Measurements from ENCODE around the gene UBAP2L.
A peak's percentile ranks its signal among the peaks of the same experiment; 100 is the strongest.
"Not testable (repeated sequence)": the region's sequence is repeated elsewhere in the genome, so short reads cannot be mapped to it uniquely, and the experiment has no call there.

Gene UBAP2L

GRCh38 chr1:154240294-154240833 is 19.6 kb downstream of the UBAP2L start:
- no peak for DNase-seq (ENCODE audit: low read depth in 4 of 4, low spot score in 1 of 4)

- DNase-seq (ENCODE audit: low read depth in 4 of 4, low spot score in 1 of 4): no peak
Observed at GRCh38 chr1:154241703-154242351, 21.1 kb downstream of the UBAP2L start.

- DNase-seq (ENCODE audit: low read depth in 4 of 4, low spot score in 1 of 4): no peak
Observed at GRCh38 chr1:154253671-154254070, 32.9 kb downstream of the UBAP2L start.

DNA sequence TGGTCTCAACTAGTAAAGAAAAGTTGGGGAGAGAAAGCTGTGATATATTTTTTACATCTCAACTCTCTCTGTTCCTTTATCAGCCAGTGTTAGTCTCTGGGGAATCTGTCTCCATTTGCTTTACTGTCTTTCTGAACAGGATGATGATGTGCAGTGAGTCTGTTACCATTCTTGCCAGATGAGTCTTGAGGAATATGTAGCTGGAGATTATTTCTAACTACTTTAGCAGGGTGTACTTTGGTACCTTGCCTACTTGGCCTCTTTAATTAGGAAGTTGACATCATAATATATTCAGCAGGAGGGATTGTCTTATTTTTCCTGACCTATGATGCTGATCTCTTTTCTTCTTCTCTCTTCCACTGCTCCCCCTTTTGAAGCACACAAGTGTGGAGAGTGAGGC is 35.9 kb downstream of the UBAP2L start:
- no peak for DNase-seq (ENCODE audit: low read depth in 4 of 4, low spot score in 1 of 4)

GRCh38 chr1:154258784-154259183 is 38.0 kb downstream of the UBAP2L start:
- DNase-seq (ENCODE audit: low read depth in 4 of 4, low spot score in 1 of 4): no peak

GRCh38 chr1:154260127-154260526 is 39.4 kb downstream of the UBAP2L start:
- DNase-seq (ENCODE audit: low read depth in 4 of 4, low spot score in 1 of 4): no peak

DNA sequence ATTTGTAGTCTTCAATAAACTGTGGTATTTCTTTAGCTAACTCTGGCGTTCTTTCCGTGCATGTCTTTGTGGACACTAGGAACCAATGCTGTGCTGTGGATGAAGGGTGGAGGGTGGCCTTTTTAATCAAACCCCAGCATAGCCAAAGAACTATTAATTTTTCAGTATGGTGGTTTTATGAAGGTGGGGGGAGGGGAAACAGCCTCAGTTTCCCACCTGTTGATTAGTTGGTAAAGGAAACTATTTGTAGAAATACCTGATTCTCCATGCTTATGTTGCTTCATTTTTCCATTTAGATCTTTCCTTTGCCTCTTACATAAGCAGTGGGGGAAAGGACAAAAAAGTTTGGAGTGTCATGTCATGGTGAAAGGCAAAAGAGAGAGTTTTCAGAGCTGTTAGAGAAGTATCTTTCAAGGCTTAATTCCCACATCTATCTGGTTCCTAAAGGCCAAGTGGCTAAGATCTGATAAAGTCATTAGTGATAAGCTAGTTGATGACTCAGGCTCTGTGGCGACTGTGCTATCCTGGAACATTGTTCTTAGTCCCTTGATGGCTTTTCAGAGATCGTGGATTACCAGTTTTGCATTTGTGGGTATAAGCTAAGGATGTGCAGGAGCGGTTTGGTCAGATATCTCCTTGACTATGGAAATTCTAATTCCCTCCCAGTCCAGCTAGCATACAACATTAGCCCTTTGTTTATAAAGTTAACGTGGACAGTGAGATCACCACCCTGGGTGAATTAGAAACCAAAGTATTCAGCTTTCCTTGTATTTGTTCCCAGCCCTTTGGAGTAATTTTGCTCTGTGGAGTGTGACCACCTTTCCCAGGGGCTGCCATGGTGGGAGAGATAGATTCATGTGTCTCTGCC is 42.9 kb downstream of the UBAP2L start:
- DNase-seq (ENCODE audit: low read depth in 4 of 4, low spot score in 1 of 4): no peak

DNA sequence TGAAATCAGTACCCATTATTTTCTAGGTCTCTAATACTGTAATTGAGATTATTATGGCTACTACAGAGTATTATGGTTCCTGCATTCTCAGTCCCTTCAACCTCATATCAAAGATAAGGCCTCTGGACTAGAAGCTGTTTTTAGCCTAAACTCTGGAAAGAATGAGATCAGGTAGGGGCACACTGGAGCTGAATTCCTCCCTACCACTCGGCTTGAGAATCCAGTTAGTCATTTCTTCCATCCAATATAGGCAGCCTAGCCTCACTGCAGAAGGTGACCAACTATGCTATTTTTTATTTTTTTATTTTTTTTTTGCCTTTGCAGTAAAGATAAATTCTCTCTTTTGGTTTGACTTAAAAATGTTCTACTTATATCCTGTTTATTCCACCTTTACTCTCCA is 43.7 kb downstream of the UBAP2L start:
- DNase-seq (ENCODE audit: low read depth in 4 of 4, low spot score in 1 of 4): no peak

- no peak for DNase-seq (ENCODE audit: low read depth in 4 of 4, low spot score in 1 of 4)
Observed at GRCh38 chr1:154265586-154265985, 44.8 kb downstream of the UBAP2L start.

DNA sequence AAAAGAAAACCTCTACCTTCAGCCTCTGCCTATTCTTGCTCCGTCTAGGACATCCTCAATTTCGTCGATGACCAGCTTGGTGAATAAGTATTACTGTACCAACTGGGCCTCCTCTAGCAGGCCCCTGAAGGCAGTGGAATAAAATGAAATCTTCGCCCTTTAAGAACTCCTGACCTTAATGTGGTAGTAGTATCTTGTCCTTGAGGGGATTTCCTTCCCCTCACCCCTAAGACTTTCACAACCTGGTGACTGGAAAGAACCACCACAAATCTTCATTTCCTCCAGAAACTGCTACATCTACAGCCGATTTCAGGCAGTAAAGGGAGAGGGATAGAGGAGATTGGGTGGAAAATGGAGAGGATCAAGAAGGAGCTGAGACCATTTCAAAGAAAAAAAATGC is 50.1 kb downstream of the UBAP2L start:
- no peak for DNase-seq (ENCODE audit: low read depth in 4 of 4, low spot score in 1 of 4)

- DNase-seq (ENCODE audit: low read depth in 4 of 4, low spot score in 1 of 4): peak; percentile 91 to 96 (median 93)
Observed at GRCh38 chr1:154272217-154272998, 51.7 kb downstream of the UBAP2L start, which contains the start of gene HAX1. HAX1 (plus strand) TSS chr1:154272629; CDS start chr1:154272724, 95 bp downstream.

GRCh38 chr1:154272999-154273563 is 52.3 kb downstream of the UBAP2L start:
- no peak for DNase-seq (ENCODE audit: low read depth in 4 of 4, low spot score in 1 of 4)

- peak in 2 of 4 experiments; percentile 9 to 21 for DNase-seq (ENCODE audit: low read depth in 4 of 4, low spot score in 1 of 4)
Observed at GRCh38 chr1:154276797-154277196, 56.0 kb downstream of the UBAP2L start.

DNA sequence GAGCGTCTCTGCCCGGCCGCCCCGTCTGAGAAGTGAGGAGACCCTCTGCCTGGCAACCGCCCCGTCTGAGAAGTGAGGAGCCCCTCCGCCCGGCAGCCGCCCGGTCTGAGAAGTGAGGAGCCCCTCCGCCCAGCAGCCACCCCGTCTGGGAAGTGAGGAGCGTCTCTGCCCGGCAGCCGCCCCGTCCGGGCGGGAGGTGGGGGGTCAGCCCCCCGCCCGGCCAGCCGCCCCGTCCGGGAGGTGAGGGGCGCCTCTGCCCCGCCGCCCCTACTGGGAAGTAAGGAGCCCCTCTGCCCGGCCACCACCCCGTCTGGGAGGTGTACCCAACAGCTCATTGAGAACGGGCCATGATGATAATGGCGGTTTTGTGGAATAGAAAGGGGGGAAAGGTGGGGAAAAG is 66.8 kb downstream of the UBAP2L start:
- DNase-seq (ENCODE audit: low read depth in 4 of 4, low spot score in 1 of 4): not testable (repeated sequence)

DNA sequence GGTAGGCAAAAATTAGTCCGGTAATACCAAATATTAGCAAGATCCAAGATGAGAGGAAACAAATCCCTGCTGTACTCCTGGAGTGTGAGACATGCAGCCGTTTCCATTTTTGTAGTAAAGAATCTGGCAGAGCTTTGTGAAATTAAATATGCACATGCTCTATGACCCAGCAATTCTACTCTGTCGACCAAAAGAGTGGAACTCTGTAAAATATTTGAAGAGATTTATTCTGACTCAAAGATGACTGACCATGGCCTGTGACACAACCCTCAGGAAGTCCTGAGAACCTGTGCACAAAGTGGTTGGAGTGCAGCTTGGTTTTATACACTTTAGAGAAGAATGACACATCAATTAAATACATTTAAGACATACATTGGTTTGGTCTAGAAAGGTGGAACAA is 67.9 kb downstream of the UBAP2L start:
- DNase-seq (ENCODE audit: low read depth in 4 of 4, low spot score in 1 of 4): no peak

DNA sequence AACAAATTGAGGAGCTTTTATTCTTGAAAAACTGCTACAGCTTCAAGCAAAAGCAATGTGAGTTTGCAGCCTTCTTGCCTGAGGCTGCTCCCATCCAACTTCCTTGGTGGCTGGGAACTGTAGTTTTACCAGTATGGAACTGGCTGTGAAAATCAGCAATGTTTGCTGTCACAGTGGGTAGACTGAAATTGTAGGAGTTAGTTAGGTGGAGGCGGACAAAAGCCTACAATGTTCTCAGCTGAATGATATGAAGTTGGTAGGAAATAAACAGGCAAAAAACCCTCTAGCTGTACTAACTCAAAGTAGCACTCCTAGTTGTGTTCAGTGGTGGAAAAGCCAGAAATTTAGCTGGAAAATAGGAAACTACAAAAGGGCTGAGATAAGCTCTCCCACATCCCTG is 70.2 kb downstream of the UBAP2L start:
- DNase-seq (ENCODE audit: low read depth in 4 of 4, low spot score in 1 of 4): no peak

- no peak for DNase-seq (ENCODE audit: low read depth in 4 of 4, low spot score in 1 of 4)
Observed at GRCh38 chr1:154295408-154296235, 74.9 kb downstream of the UBAP2L start.

DNA sequence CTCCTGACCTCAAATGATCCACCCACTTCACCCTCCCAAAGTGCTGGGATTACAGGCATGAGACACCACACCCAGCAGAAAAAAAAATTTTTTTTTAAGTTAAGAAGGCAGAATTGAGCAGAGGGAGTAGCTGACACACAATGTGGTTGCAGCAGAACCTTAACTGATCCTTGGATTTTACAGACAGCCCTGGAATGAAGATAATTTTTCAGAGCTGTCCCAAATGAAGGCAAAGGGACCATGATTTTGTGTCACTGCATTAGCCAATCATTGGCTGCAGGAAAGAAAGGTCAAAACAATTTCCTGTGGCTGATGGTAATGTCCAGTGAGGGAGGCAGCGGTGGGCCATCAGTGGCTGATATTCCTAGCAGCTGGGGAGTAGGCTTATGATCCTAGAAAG is 80.8 kb downstream of the UBAP2L start:
- no peak for DNase-seq (ENCODE audit: low read depth in 4 of 4, low spot score in 1 of 4)

- DNase-seq (ENCODE audit: low read depth in 4 of 4, low spot score in 1 of 4): peak in 2 of 4 experiments; percentile 23 to 49
Observed at GRCh38 chr1:154304664-154305337, 84.0 kb downstream of the UBAP2L start.

DNA sequence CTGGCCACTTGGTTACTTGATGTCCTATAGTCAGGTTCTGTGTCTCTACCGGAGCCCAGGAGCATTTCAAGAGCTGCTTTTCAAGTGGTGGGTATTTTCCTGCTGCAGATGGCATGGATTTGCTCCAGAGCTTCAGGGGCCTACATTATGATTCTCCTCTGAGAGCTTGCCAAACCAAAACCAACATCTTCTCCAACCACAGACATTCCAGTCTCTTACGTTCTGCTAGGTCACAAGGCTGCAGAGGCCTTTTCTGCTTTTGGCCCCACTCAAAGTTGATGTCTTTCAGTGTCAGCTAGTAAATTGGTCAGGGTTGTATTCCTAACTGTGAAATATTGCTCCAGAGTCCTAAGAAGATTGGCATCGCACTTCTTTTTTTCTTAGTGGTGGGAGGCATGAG is 85.4 kb downstream of the UBAP2L start:
- DNase-seq (ENCODE audit: low read depth in 4 of 4, low spot score in 1 of 4): no peak

Measured in stimulated activated CD4-positive, alpha-beta T cell treated with anti-CD3 and anti-CD28 coated beads, Interleukin-1b, Interleukin-23, amount 100 ng/mL, for 24 hours (primary cell).